Keratinocyte (primary cell): ENCODE results near the gene SEMA7A. TPM values are rescaled to one million over a fixed set of nuclear protein-coding genes. Genes with fewer than 3 reads are reported as not detected.

Experiments
- DNase-seq: peaks from one replicate; pipeline ENCODE4 v3.0.0-alpha.2; 2011; ENCODE audit warnings: low read depth, missing footprints, low spot score
- FAIRE-seq: peaks from 2 replicates; lab custom pipeline; 2011; peaks lifted over from hg19 to GRCh38; lab: Jason Lieb, UNC
- H2AFZ ChIP-seq: 2 replicates; pipeline ENCODE4 v1.6.0; 2012; ENCODE audit warnings: low read length, control low read depth, inconsistent platforms; ENCODE audit not compliant: control insufficient read depth
- H3K27ac ChIP-seq: 2 replicates; pipeline ENCODE4 v1.5.1; 2011; ENCODE audit warnings: low read length; ENCODE audit not compliant: control insufficient read depth, insufficient read depth
- H3K27me3 ChIP-seq: 3 replicates; pipeline ENCODE4 v1.6.0; 2011; ENCODE audit warnings: low read length; ENCODE audit not compliant: control insufficient read depth, insufficient read depth; ENCODE audit errors: extremely low read depth
- H3K36me3 ChIP-seq, 2 experiments: 2 replicates in 1 of 2; 3 replicates in 1 of 2; pipeline ENCODE4 v1.5.1; 2011; ENCODE audit warnings: low read length in 2 of 2, mild to moderate bottlenecking in 1 of 2; ENCODE audit not compliant: control insufficient read depth in 2 of 2, insufficient read depth in 2 of 2; ENCODE audit errors: extremely low read depth in 1 of 2
- H3K4me1 ChIP-seq: 3 replicates; pipeline ENCODE4 v1.5.1; 2011; ENCODE audit warnings: low read length; ENCODE audit not compliant: control insufficient read depth, insufficient read depth; ENCODE audit errors: extremely low read depth
- H3K4me2 ChIP-seq: 3 replicates; pipeline ENCODE4 v1.6.0; 2011; ENCODE audit warnings: low read depth, low read length; ENCODE audit not compliant: control insufficient read depth, insufficient read depth; ENCODE audit errors: extremely low read depth
- H3K4me3 ChIP-seq, 3 experiments: fragments of 200-600 bp in 1 of 3; sonication (generic) in 1 of 3; 2 replicates in 2 of 3; 3 replicates in 1 of 3; pipeline ENCODE4 v1.5.1; 2011 to 2016; ENCODE audit warnings: low read length in 3 of 3, mild to moderate bottlenecking in 3 of 3, control low read depth in 2 of 3, inconsistent platforms in 1 of 3, low read depth in 1 of 3, mixed read lengths in 1 of 3, mixed run types in 1 of 3, moderate library complexity in 1 of 3; ENCODE audit not compliant: control insufficient read depth in 2 of 3, insufficient read depth in 2 of 3; ENCODE audit errors: extremely low read depth in 1 of 3
- H3K79me2 ChIP-seq: 2 replicates; pipeline ENCODE4 v1.6.0; 2012; ENCODE audit warnings: low read length; ENCODE audit not compliant: control insufficient read depth, insufficient read depth
- H3K9ac ChIP-seq: 3 replicates; pipeline ENCODE4 v1.6.0; 2011; ENCODE audit warnings: low read length; ENCODE audit not compliant: control insufficient read depth, insufficient read depth; ENCODE audit errors: extremely low read depth
- H3K9me1 ChIP-seq: 3 replicates; pipeline ENCODE4 v1.6.0; 2011; ENCODE audit warnings: low read length; ENCODE audit not compliant: control insufficient read depth, insufficient read depth; ENCODE audit errors: extremely low read depth
- H3K9me3 ChIP-seq: 2 replicates; pipeline ENCODE4 v1.5.1; 2012; ENCODE audit warnings: low read depth, low read length; ENCODE audit not compliant: control insufficient read depth
- H4K20me1 ChIP-seq: 3 replicates; pipeline ENCODE4 v1.6.0; 2011; ENCODE audit warnings: low read length; ENCODE audit not compliant: control insufficient read depth, insufficient read depth; ENCODE audit errors: extremely low read depth
- EZH2 ChIP-seq: IDR thresholded peaks from one replicate; pipeline ENCODE4 v1.6.1; 2012; ENCODE audit warnings: inconsistent platforms, mild to moderate bottlenecking, low read length, moderate library complexity
- dilution Hi-C: fragments of 300-500 bp; cut with MboI; formaldehyde crosslinking; loops from one replicate; pipeline ENCODE4 v1.7.0; 2020; ENCODE audit warnings: low sequenced_read_pairs; ENCODE audit not compliant: extremely low pct_ligation_motif_present
- polyA plus RNA-seq, 5 experiments: library from polyadenylated mRNA; depleted of rRNA in 3 of 5; stranded (reverse) in 3 of 5; stranded (forward) in 1 of 5; unstranded in 1 of 5; fragments of >200 nt; gene quantifications; 1 replicate in 1 of 5; 2 replicates in 3 of 5; 3 replicates in 1 of 5; pipeline versions ENCODE4 v1.2.1 to v1.2.3, GENCODE V29; 2011 to 2012; ENCODE audit warnings: missing spikeins in 2 of 5, low read depth in 1 of 5, low replicate concordance in 1 of 5
- TF ChIP-seq, protein P1 (sequence below), 3 experiments: IDR thresholded peaks in 1 of 3; conservative IDR thresholded peaks in 1 of 3; optimal IDR thresholded peaks in 1 of 3; 2 replicates in 2 of 3; 3 replicates in 1 of 3; pipeline versions ENCODE3 to v1.5.1; 2011; ENCODE audit warnings: low read length in 3 of 3, mild to moderate bottlenecking in 3 of 3, moderate library complexity in 2 of 3, control low read depth in 1 of 3, inconsistent platforms in 1 of 3; ENCODE audit not compliant: insufficient read depth in 2 of 3; ENCODE audit errors: extremely low read depth in 1 of 3

SEMA7A gene
- polyA plus RNA-seq, 1 donor (not counting 4 experiments of a cell fraction or from before 2014, with no cell fraction given) = 8.0 TPM

- Histone ChIP-seq H3K27me3 (no peaks in the 10 kb centered on the region), H3K9me1 (peaks cover 8% of the 10 kb centered on the region), H4K20me1 (no peaks in the 10 kb centered on the region), H3K36me3 (peaks cover 40 to 46% of the 10 kb centered on the region in 2 experiments), H3K4me2 (no peak overlapping the region), H3K79me2 (peaks cover 10% of the 10 kb centered on the region), H3K27ac (no peak overlapping the region), H3K4me1 (peaks cover 21% of the 10 kb centered on the region), H3K9me3 (no peaks in the 10 kb centered on the region), H3K4me3 (no peak overlapping the region), H2AFZ (no peak overlapping the region), H3K9ac (no peak overlapping the region)
- TF ChIP-seq EZH2 = no peak
- TF ChIP-seq, protein P1, sequence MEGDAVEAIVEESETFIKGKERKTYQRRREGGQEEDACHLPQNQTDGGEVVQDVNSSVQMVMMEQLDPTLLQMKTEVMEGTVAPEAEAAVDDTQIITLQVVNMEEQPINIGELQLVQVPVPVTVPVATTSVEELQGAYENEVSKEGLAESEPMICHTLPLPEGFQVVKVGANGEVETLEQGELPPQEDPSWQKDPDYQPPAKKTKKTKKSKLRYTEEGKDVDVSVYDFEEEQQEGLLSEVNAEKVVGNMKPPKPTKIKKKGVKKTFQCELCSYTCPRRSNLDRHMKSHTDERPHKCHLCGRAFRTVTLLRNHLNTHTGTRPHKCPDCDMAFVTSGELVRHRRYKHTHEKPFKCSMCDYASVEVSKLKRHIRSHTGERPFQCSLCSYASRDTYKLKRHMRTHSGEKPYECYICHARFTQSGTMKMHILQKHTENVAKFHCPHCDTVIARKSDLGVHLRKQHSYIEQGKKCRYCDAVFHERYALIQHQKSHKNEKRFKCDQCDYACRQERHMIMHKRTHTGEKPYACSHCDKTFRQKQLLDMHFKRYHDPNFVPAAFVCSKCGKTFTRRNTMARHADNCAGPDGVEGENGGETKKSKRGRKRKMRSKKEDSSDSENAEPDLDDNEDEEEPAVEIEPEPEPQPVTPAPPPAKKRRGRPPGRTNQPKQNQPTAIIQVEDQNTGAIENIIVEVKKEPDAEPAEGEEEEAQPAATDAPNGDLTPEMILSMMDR (optimal IDR thresholded peaks at IDR 0.05 in 1 of 3, IDR thresholded peaks at IDR 0.05 in 1 of 3, conservative IDR thresholded peaks at IDR 0.05 in 1 of 3; ENCODE audit: extremely low read depth in 1 of 3, insufficient read depth in 2 of 3, low read length in 3 of 3) = no peak
- dilution Hi-C loops = no loop called here
- DNase-seq = no peak
- FAIRE-seq = no peak
Measured at GRCh38 chr15:74411686-74412085, 22.1 kb downstream of the SEMA7A start.

- H3K4me3 ChIP-seq = no peak overlapping the region
- FAIRE-seq (no peak), DNase-seq (no peak)
- no peaks in the 10 kb centered on the region for H4K20me1 ChIP-seq
- H3K9me1 ChIP-seq = peaks cover 3% of the 10 kb centered on the region
- H3K9me3 ChIP-seq = no peaks in the 10 kb centered on the region
- dilution Hi-C loops = no loop called here
- no peak overlapping the region for H2AFZ ChIP-seq
- peaks cover 30 to 38% of the 10 kb centered on the region in 2 experiments for H3K36me3 ChIP-seq
- H3K9ac ChIP-seq = no peak overlapping the region
- no peak overlapping the region for H3K27ac ChIP-seq
- H3K4me2 ChIP-seq = no peak overlapping the region
- TF ChIP-seq EZH2 = no peak
- TF ChIP-seq, protein P1 (optimal IDR thresholded peaks at IDR 0.05 in 1 of 3, IDR thresholded peaks at IDR 0.05 in 1 of 3, conservative IDR thresholded peaks at IDR 0.05 in 1 of 3; ENCODE audit: extremely low read depth in 1 of 3, insufficient read depth in 2 of 3, low read length in 3 of 3) = no peak
- peaks cover 25% of the 10 kb centered on the region for H3K4me1 ChIP-seq
- peaks cover 2% of the 10 kb centered on the region for H3K79me2 ChIP-seq
- H3K27me3 ChIP-seq = no peaks in the 10 kb centered on the region
Measured at GRCh38 chr15:74410502-74410901, 23.3 kb downstream of the SEMA7A start.
